HepG2 (cell line): ENCODE results near the gene NKD1. TPM values are rescaled to one million over a fixed set of nuclear protein-coding genes. Genes with fewer than 3 reads are reported as not detected.

ENCODE experiments used
- ATAC-seq: fragments of 200-7000 bp; cut with Tn5 transposase; 3 replicates; pipeline ENCODE4 v1.9.1; 2020; ENCODE audit warnings: mild to moderate bottlenecking, moderate library complexity
- BruUV-seq: library from RNA; stranded (reverse); fragments of 400-500 nt; replicated peaks from 2 replicates; lab custom pipeline; 2021; lab: Mats Ljungman, UMichigan
- CTCF ChIA-PET: fragments of 300-600 bp; formaldehyde crosslinking; extraction: SDS; loops from one replicate; lab custom pipeline; 2021; ENCODE audit warnings: low total read pairs, inconsistent platforms, low intra/inter-chr PET ratio; lab: Yijun Ruan, JAX
- POLR2A ChIA-PET: fragments of 350-600 bp; sonication (Branson Sonifier 250); formaldehyde crosslinking; loops from one replicate; lab custom pipeline; 2020; ENCODE audit warnings: antibody characterized with exemption, inconsistent platforms; lab: Yijun Ruan, JAX
- DNase-seq: peaks from one replicate; pipeline ENCODE4 v3.0.0-alpha.2; 2015; ENCODE audit warnings: low spot score
- FAIRE-seq: peaks from 3 replicates; lab custom pipeline; 2011; peaks lifted over from hg19 to GRCh38; lab: Jason Lieb, UNC
- H2AFZ ChIP-seq: one replicate; pipeline ENCODE4 v1.6.1; 2011; ENCODE audit warnings: low read length, inconsistent platforms
- H3K27ac ChIP-seq: fragments of 300-600 bp; 3 replicates; pipeline ENCODE4 v1.8.0; 2011; ENCODE audit warnings: mixed run types, mild to moderate bottlenecking, mixed read lengths, low read length, inconsistent platforms; ENCODE audit not compliant: insufficient read depth; ENCODE audit errors: extremely low read length
- H3K27me3 ChIP-seq, 2 experiments: fragments of 200-600 bp in 1 of 2; 2 replicates in 1 of 2; 3 replicates in 1 of 2; pipeline versions ENCODE4 v1.6.0 to v1.8.0; 2011; ENCODE audit warnings: low read length in 2 of 2, mild to moderate bottlenecking in 2 of 2, moderate library complexity in 2 of 2, inconsistent platforms in 1 of 2; ENCODE audit not compliant: insufficient read depth in 2 of 2, control insufficient read depth in 1 of 2
- H3K36me3 ChIP-seq, 2 experiments: fragments of 200-600 bp in 1 of 2; replicated peaks in 1 of 2; 2 replicates in 1 of 2; 3 replicates in 1 of 2; pipeline versions ENCODE4 v1.5.1 to v1.8.0; 2011; ENCODE audit warnings: low read length in 2 of 2, inconsistent platforms in 1 of 2; ENCODE audit not compliant: insufficient read depth in 2 of 2, control insufficient read depth in 1 of 2
- H3K4me1 ChIP-seq: 2 replicates; pipeline ENCODE4 v1.5.1; 2012; ENCODE audit warnings: low read length, inconsistent platforms; ENCODE audit not compliant: insufficient read depth
- H3K4me2 ChIP-seq: 2 replicates; pipeline ENCODE4 v1.6.0; 2011; ENCODE audit warnings: low read depth, low read length, inconsistent platforms
- H3K4me3 ChIP-seq, 3 experiments: fragments of 200-600 bp in 1 of 3; sonication (generic), shearing (Covaris generic) in 1 of 3; replicated peaks in 1 of 3; 2 replicates each; pipeline ENCODE4 v1.5.1; 2011 to 2016; ENCODE audit warnings: low read length in 3 of 3, inconsistent platforms in 2 of 3, low read depth in 2 of 3, mild to moderate bottlenecking in 2 of 3, control low read depth in 1 of 3, mixed read lengths in 1 of 3; ENCODE audit not compliant: insufficient read depth in 1 of 3
- H3K79me2 ChIP-seq: one replicate; pipeline ENCODE4 v1.6.1; 2011; ENCODE audit warnings: low read length, inconsistent platforms; ENCODE audit not compliant: insufficient read depth
- H3K9ac ChIP-seq: 2 replicates; pipeline ENCODE4 v1.6.0; 2011; ENCODE audit warnings: mild to moderate bottlenecking, low read depth, low read length, inconsistent platforms; ENCODE audit not compliant: insufficient read depth
- H3K9me3 ChIP-seq: 2 replicates; pipeline ENCODE4 v1.5.1; 2012; ENCODE audit warnings: mild to moderate bottlenecking, low read length
- H4K20me1 ChIP-seq: 2 replicates; pipeline ENCODE4 v1.6.0; 2011; ENCODE audit warnings: inconsistent platforms, mild to moderate bottlenecking, low read length, moderate library complexity; ENCODE audit not compliant: insufficient read depth
- ATRX ChIP-seq: sonication (generic); formaldehyde crosslinking; IDR thresholded peaks from 2 replicates; pipeline ENCODE4 v1.4.0; 2020; ENCODE audit warnings: missing genetic modification reagents, borderline replicate concordance
- IKZF1 ChIP-seq: fragments of 450-650 bp; IDR thresholded peaks from 2 replicates; pipeline ENCODE4 v1.7.1; 2016
- POLR2AphosphoS5 ChIP-seq: IDR thresholded peaks from 2 replicates; pipeline ENCODE4 v1.6.1; 2012; ENCODE audit warnings: low read depth, low read length
- RBM22 ChIP-seq: fragments of 200-400 bp; formaldehyde crosslinking; optimal IDR thresholded peaks from 2 replicates; pipeline ENCODE3; 2017; ENCODE audit warnings: mild to moderate bottlenecking, low read length, moderate library complexity
- ZBTB33 ChIP-seq: sonication (generic); formaldehyde crosslinking; IDR thresholded peaks from 2 replicates; pipeline ENCODE4 v1.4.0; 2020; ENCODE audit warnings: missing genetic modification reagents
- ZBTB7B ChIP-seq: sonication (generic); formaldehyde crosslinking; IDR thresholded peaks from 2 replicates; pipeline ENCODE4 v1.4.0; 2020; ENCODE audit warnings: missing genetic modification reagents
- ZFP91 ChIP-seq: sonication (generic); formaldehyde crosslinking; IDR thresholded peaks from 2 replicates; pipeline ENCODE4 v1.9.0; 2022; ENCODE audit warnings: missing genetic modification reagents, mild to moderate bottlenecking, borderline replicate concordance
- ZNF75D ChIP-seq: sonication (generic); formaldehyde crosslinking; IDR thresholded peaks from 2 replicates; pipeline ENCODE4 v1.8.1; 2023; ENCODE audit warnings: missing genetic modification reagents, mild to moderate bottlenecking, borderline replicate concordance
- WGBS: methylation state at CpG from one replicate; pipeline ENCODE4 v1.1.6; 2017; ENCODE audit warnings: low lambda C conversion rate; 5-methylcytosine and 5-hydroxymethylcytosine counted together
- in situ Hi-C: cut with HindIII; loops from 2 replicates; pipeline ENCODE4 v1.10.0; 2017; ENCODE audit warnings: low pct_unique_long_range_greater_than_20kb; ENCODE audit not compliant: extremely low pct_ligation_motif_present
- intact Hi-C: fragments of 100-400 bp; cut with micrococcal nuclease; formaldehyde crosslinking; loops from one replicate; pipeline ENCODE4 v1.10.0; 2022; ENCODE audit not compliant: unreplicated experiment
- polyA plus RNA-seq, 8 experiments: library from polyadenylated mRNA; depleted of rRNA in 3 of 8; stranded (reverse) in 7 of 8; unstranded in 1 of 8; fragments of >200 nt; fragmentation: Illumina TruSeq in 4 of 8; extraction: Trizol in 4 of 8; gene quantifications; 2 replicates each; pipeline versions ENCODE4 v1.2.1 to v1.2.3, GENCODE V29; 2011 to 2016; ENCODE audit warnings: low read depth in 4 of 8, missing spikeins in 1 of 8, mixed read lengths in 1 of 8; ENCODE audit not compliant: insufficient read depth in 1 of 8
- total RNA-seq, 5 experiments: library from RNA; depleted of rRNA; stranded (reverse); fragments of >200 nt; fragmentation: Illumina TruSeq; extraction: Trizol; gene quantifications; 2 replicates each; pipeline ENCODE4 v1.2.3, GENCODE V29; 2016; ENCODE audit warnings: low read depth in 1 of 5

NKD1 gene
- total and polyA plus RNA-seq, 2 of the 13 experiments (the other 11 are each of a cell fraction or from before 2014, with no cell fraction given), result 70.4 to 121 TPM

GRCh38 chr16:50615891-50616290 is 67.7 kb downstream of the NKD1 start:
- Histone ChIP-seq H3K9me3 (no peaks in the 10 kb centered on the region), H4K20me1 (peaks cover 88% of the 10 kb centered on the region), H3K4me1 (peaks cover 100% of the 10 kb centered on the region), H3K36me3 (peaks cover 79 to 99% of the 10 kb centered on the region in 2 experiments), H2AFZ (no peak overlapping the region), H3K4me2 (no peak overlapping the region), H3K9ac (no peak overlapping the region), H3K4me3 (no peak overlapping the region), H3K27me3 (no peaks in the 10 kb centered on the region), H3K79me2 (peaks cover 27% of the 10 kb centered on the region), H3K27ac (no peak overlapping the region)
- DNase-seq, result no peak
- BruUV-seq, result no TSS peak
- 95% methylated on average over 5 of the region's 5 CpGs for WGBS
- intact Hi-C loops, result no loop called here
- ATAC-seq, result no peak
- in situ Hi-C loops, result no loop called here
- FAIRE-seq, result no peak
- ChIA-PET CTCF (no interaction called here), POLR2A (interaction anchor here (1.5 to 1.9 kb wide), 2 partner anchors 12 to 50 kb away, joined by 3 read pairs; no protein-coding TSS in a partner anchor)
- TF ChIP-seq ZBTB7B (CRISPR knock-in tag) (0 out of 2 replicates have a peak, but pooled peaks have one; percentile 24), ATRX (CRISPR knock-in tag) (no peak), POLR2AphosphoS5 (peak; percentile 10; the same call in 1 of the 2 replicates)

- no TSS peak for BruUV-seq
- Histone ChIP-seq H4K20me1 (peaks cover 84% of the 10 kb centered on the region), H3K4me1 (peaks cover 99% of the 10 kb centered on the region), H3K27me3 (no peaks in the 10 kb centered on the region), H3K9ac (peak overlapping the region; percentile 8; the same call in 1 of the 2 replicates), H3K4me2 (no peak overlapping the region), H3K4me3 (no peak overlapping the region), H3K79me2 (peaks cover 26% of the 10 kb centered on the region), H3K36me3 (peaks cover 80 to 99% of the 10 kb centered on the region in 2 experiments), H2AFZ (no peak overlapping the region), H3K9me3 (no peaks in the 10 kb centered on the region), H3K27ac (peak overlapping the region; percentile 67)
- in situ Hi-C loops (no loop called here), intact Hi-C loops (no loop called here)
- ChIA-PET POLR2A (interaction anchor here (1.3 to 1.9 kb wide), 3 partner anchors 9 to 68 kb away, joined by 3 read pairs; partner anchors contain the start of gene NKD1), CTCF (no interaction called here)
- ATAC-seq (no peak), FAIRE-seq (no peak), DNase-seq (no peak)
- WGBS, result 91% methylated on average over 6 of the region's 6 CpGs
- 0 out of 2 replicates have a peak, but pooled peaks have one; percentile 50 for TF ChIP-seq ZNF75D (CRISPR knock-in tag)
- 0 out of 2 replicates have a peak, but pooled peaks have one; percentile 17 for TF ChIP-seq ZFP91 (CRISPR knock-in tag)
- TF ChIP-seq IKZF1, result no peak
- peak; percentile 9 for TF ChIP-seq RBM22
- TF ChIP-seq ZBTB33 (CRISPR knock-in tag), result peak; percentile 86; the same call in 1 of the 2 replicates
Observed at GRCh38 chr16:50616386-50616785, 68.2 kb downstream of the NKD1 start.
